ENCODE data around the gene C2orf66. TPM values are rescaled to one million over a fixed set of nuclear protein-coding genes. Genes with fewer than 3 reads are reported as not detected.

Gene C2orf66
- total RNA-seq, 3 donors from 2014 or later = not detected

GRCh38 chr2:196827356-196827755, 18.2 kb upstream of the C2orf66 start:
- no peak for DNase-seq
- no peak for TF ChIP-seq CTCF (IDR thresholded peaks at IDR 0.05)
- ATAC-seq = no peak
- Histone ChIP-seq H3K4me1 (ENCODE audit: low read depth) (no peaks in the 10 kb centered on the region), H3K9me3 (no peaks in the 10 kb centered on the region), H3K4me3 (no peak overlapping the region), H3K36me3 (ENCODE audit: low read depth) (no peaks in the 10 kb centered on the region)
- intact Hi-C loops (cut with DNase I, micrococcal nuclease) = no loop called here

- no peaks in the 10 kb centered on the region for H3K9me3 ChIP-seq
- intact Hi-C loops (cut with DNase I, micrococcal nuclease) = no loop called here
- no peak overlapping the region for H3K4me3 ChIP-seq
- no peaks in the 10 kb centered on the region for H3K4me1 ChIP-seq (ENCODE audit: low read depth)
- DNase-seq (no peak), ATAC-seq (no peak)
- H3K36me3 ChIP-seq (ENCODE audit: low read depth) = no peaks in the 10 kb centered on the region
- TF ChIP-seq CTCF (IDR thresholded peaks at IDR 0.05) = no peak
Observed at GRCh38 chr2:196823750-196824522, 14.8 kb upstream of the C2orf66 start.

- Histone ChIP-seq H3K4me3 (no peak overlapping the region), H3K9me3 (peaks cover 15% of the 10 kb centered on the region), H3K36me3 (ENCODE audit: low read depth) (no peaks in the 10 kb centered on the region), H3K4me1 (ENCODE audit: low read depth) (no peaks in the 10 kb centered on the region)
- DNase-seq (no peak), ATAC-seq (no peak)
- no peak for TF ChIP-seq CTCF (IDR thresholded peaks at IDR 0.05)
- intact Hi-C loops (cut with DNase I, micrococcal nuclease) = no loop called here
Observed at GRCh38 chr2:196821195-196821594, 12.0 kb upstream of the C2orf66 start.

GRCh38 chr2:196808083-196808665, 981 bp downstream of the C2orf66 start:
- intact Hi-C loops (cut with DNase I, micrococcal nuclease) = no loop called here
- no peak for ATAC-seq
- no peaks in the 10 kb centered on the region for H3K9me3 ChIP-seq

GRCh38 chr2:196804381-196804780, 4.8 kb downstream of the C2orf66 start:
- no peaks in the 10 kb centered on the region for H3K4me1 ChIP-seq (ENCODE audit: low read depth)
- intact Hi-C loops (cut with DNase I, micrococcal nuclease) = no loop called here
- no peaks in the 10 kb centered on the region for H3K9me3 ChIP-seq
- no peaks in the 10 kb centered on the region for H3K36me3 ChIP-seq (ENCODE audit: low read depth)
- no peak for DNase-seq
- ATAC-seq = no peak
- no peak for TF ChIP-seq CTCF (IDR thresholded peaks at IDR 0.05)
- no peak overlapping the region for H3K4me3 ChIP-seq

More at GRCh38 chr2:196808083-196808665, 981 bp downstream of the C2orf66 start:
- no peak overlapping the region for H3K4me3 ChIP-seq
- H3K36me3 ChIP-seq (ENCODE audit: low read depth) = no peaks in the 10 kb centered on the region
- H3K4me1 ChIP-seq (ENCODE audit: low read depth) = no peaks in the 10 kb centered on the region
- no peak for TF ChIP-seq CTCF (IDR thresholded peaks at IDR 0.05)
- no peak for DNase-seq

All from mucosa of descending colon (tissue), 3 donors.